OCI-LY1 (cell line): ENCODE results near the gene TRIM22.

Source experiments
- H2AFZ ChIP-seq: fragments of 200-600 bp; sonication (generic), shearing (Covaris generic); 2 replicates; pipeline ENCODE4 v1.6.0; 2014; ENCODE audit warnings: antibody characterized with exemption, mild to moderate bottlenecking, low read length
- H3F3A ChIP-seq: fragments of 200-600 bp; sonication (generic), shearing (Covaris generic); 2 replicates; pipeline ENCODE4 v1.6.0; 2014; ENCODE audit warnings: mild to moderate bottlenecking, antibody characterized with exemption, low read length, moderate library complexity; ENCODE audit not compliant: insufficient read depth
- H3K27ac ChIP-seq: fragments of 200-600 bp; sonication (generic); 2 replicates; pipeline ENCODE4 v1.5.1; 2014; ENCODE audit warnings: low read length, mixed run types, mild to moderate bottlenecking, low read depth; ENCODE audit not compliant: poor library complexity, severe bottlenecking
- H3K27me3 ChIP-seq: fragments of 200-600 bp; sonication (generic); 2 replicates; pipeline ENCODE4 v1.6.0; 2014; ENCODE audit warnings: antibody characterized with exemption, mild to moderate bottlenecking, low read length, moderate library complexity; ENCODE audit not compliant: insufficient read depth
- H3K36me3 ChIP-seq: fragments of 200-600 bp; sonication (generic); 2 replicates; pipeline ENCODE4 v1.6.1; 2014; ENCODE audit warnings: mild to moderate bottlenecking, antibody characterized with exemption, low read length, moderate library complexity, mixed read lengths; ENCODE audit not compliant: insufficient read depth
- H3K4me1 ChIP-seq: fragments of 200-600 bp; sonication (generic); 2 replicates; pipeline ENCODE4 v1.5.1; 2014; ENCODE audit warnings: mild to moderate bottlenecking, low read length, moderate library complexity; ENCODE audit not compliant: insufficient read depth, severe bottlenecking
- H3K4me2 ChIP-seq: fragments of 200-600 bp; sonication (generic), shearing (Covaris generic); 2 replicates; pipeline ENCODE4 v1.6.1; 2014; ENCODE audit warnings: low read length
- H3K4me3 ChIP-seq: fragments of 200-600 bp; sonication (generic); 2 replicates; pipeline ENCODE4 v1.5.1; 2014; ENCODE audit warnings: low read length, low read depth, mild to moderate bottlenecking, mixed read lengths; ENCODE audit not compliant: poor library complexity, severe bottlenecking
- H3K79me2 ChIP-seq: fragments of 200-600 bp; shearing (Covaris generic); 2 replicates; pipeline ENCODE4 v1.6.1; 2016; ENCODE audit warnings: mixed run types, low read length, mixed read lengths; ENCODE audit not compliant: insufficient read depth
- H3K9ac ChIP-seq: fragments of 200-600 bp; sonication (generic), shearing (Covaris generic); 2 replicates; pipeline ENCODE4 v1.6.1; 2014; ENCODE audit warnings: mild to moderate bottlenecking, low read length, mixed read lengths
- H3K9me2 ChIP-seq: fragments of 200-600 bp; sonication (generic), shearing (Covaris generic); 2 replicates; pipeline ENCODE4 v1.6.1; 2014; ENCODE audit warnings: low read depth, mild to moderate bottlenecking, low read length, mixed read lengths
- H3K9me3 ChIP-seq: fragments of 200-600 bp; shearing (Covaris generic); 2 replicates; pipeline ENCODE4 v1.6.1; 2014; ENCODE audit warnings: low read length, mixed read lengths
- H4K20me1 ChIP-seq: fragments of 200-600 bp; sonication (generic), shearing (Covaris generic); 2 replicates; pipeline ENCODE4 v1.6.0; 2016; ENCODE audit warnings: mild to moderate bottlenecking, low read length; ENCODE audit not compliant: insufficient read depth
- EZH2 ChIP-seq: fragments of 200-600 bp; sonication (generic), shearing (Covaris generic); IDR thresholded peaks from 2 replicates; pipeline ENCODE4 v1.8.0; 2017; ENCODE audit warnings: borderline replicate concordance, mixed run types, mild to moderate bottlenecking, antibody characterized with exemption, low read length, moderate library complexity, mixed read lengths
- TF ChIP-seq, protein P1 (sequence below): fragments of 200-600 bp; sonication (generic), shearing (Covaris generic); IDR thresholded peaks from 2 replicates; pipeline ENCODE4 v1.5.1; 2017; ENCODE audit warnings: mild to moderate bottlenecking, antibody characterized with exemption, low read length, moderate library complexity, mixed read lengths

The TRIM22 gene

DNA sequence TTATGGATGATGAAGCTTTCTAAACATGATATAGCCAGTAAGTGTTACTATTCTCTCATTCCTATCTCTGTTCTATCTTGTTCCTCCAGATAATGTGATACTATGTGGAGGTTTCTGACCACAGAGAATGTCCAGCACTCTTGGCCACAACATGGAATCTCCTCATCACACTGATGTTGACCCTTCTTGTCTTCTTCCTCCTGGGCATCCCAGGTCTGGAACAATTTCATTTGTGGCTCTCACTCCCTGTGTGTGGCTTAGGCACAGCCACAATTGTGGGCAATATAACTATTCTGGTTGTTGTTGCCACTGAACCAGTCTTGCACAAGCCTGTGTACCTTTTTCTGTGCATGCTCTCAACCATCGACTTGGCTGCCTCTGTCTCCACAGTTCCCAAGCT lies 36.8 kb downstream of the TRIM22 start:
- Histone ChIP-seq H3F3A (no peaks in the 10 kb centered on the region), H3K27me3 (no peaks in the 10 kb centered on the region), H3K4me3 (no peak overlapping the region), H2AFZ (no peak overlapping the region), H3K9me3 (no peaks in the 10 kb centered on the region), H3K9me2 (no peaks in the 10 kb centered on the region), H3K79me2 (no peaks in the 10 kb centered on the region), H3K9ac (no peak overlapping the region), H3K4me2 (no peak overlapping the region), H4K20me1 (no peaks in the 10 kb centered on the region), H3K27ac (no peak overlapping the region), H3K36me3 (no peaks in the 10 kb centered on the region), H3K4me1 (no peaks in the 10 kb centered on the region)
- no peak for TF ChIP-seq EZH2

DNA sequence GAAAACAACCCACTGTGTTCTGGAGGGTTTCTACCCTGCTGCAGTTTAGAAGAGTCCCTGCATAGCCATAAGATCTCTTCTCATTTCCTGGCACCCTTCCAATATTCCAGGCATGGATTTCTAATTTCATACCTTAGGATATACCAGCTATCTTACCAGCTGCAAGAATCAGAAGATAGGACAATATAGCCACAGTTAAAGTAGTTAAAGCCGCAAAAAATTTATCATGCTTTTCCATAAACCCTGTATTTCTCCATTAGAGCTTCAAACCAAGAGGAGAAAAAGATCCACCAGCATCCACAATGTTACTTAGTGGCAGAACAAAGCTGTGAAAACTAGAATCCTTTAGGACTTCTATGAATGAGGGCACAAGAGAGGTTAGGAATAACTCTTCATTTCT lies 38.1 kb downstream of the TRIM22 start:
- no peak overlapping the region for H3K4me2 ChIP-seq
- no peaks in the 10 kb centered on the region for H3K27me3 ChIP-seq
- no peak overlapping the region for H3K27ac ChIP-seq
- no peaks in the 10 kb centered on the region for H3K4me1 ChIP-seq
- TF ChIP-seq, protein P1, sequence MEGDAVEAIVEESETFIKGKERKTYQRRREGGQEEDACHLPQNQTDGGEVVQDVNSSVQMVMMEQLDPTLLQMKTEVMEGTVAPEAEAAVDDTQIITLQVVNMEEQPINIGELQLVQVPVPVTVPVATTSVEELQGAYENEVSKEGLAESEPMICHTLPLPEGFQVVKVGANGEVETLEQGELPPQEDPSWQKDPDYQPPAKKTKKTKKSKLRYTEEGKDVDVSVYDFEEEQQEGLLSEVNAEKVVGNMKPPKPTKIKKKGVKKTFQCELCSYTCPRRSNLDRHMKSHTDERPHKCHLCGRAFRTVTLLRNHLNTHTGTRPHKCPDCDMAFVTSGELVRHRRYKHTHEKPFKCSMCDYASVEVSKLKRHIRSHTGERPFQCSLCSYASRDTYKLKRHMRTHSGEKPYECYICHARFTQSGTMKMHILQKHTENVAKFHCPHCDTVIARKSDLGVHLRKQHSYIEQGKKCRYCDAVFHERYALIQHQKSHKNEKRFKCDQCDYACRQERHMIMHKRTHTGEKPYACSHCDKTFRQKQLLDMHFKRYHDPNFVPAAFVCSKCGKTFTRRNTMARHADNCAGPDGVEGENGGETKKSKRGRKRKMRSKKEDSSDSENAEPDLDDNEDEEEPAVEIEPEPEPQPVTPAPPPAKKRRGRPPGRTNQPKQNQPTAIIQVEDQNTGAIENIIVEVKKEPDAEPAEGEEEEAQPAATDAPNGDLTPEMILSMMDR: no peak
- TF ChIP-seq EZH2: no peak
- H2AFZ ChIP-seq: no peak overlapping the region
- no peaks in the 10 kb centered on the region for H3K79me2 ChIP-seq
- H4K20me1 ChIP-seq: no peaks in the 10 kb centered on the region
- H3K9me3 ChIP-seq: no peaks in the 10 kb centered on the region
- no peaks in the 10 kb centered on the region for H3K36me3 ChIP-seq
- H3F3A ChIP-seq: no peaks in the 10 kb centered on the region
- H3K4me3 ChIP-seq: no peak overlapping the region
- no peak overlapping the region for H3K9ac ChIP-seq
- no peaks in the 10 kb centered on the region for H3K9me2 ChIP-seq

DNA sequence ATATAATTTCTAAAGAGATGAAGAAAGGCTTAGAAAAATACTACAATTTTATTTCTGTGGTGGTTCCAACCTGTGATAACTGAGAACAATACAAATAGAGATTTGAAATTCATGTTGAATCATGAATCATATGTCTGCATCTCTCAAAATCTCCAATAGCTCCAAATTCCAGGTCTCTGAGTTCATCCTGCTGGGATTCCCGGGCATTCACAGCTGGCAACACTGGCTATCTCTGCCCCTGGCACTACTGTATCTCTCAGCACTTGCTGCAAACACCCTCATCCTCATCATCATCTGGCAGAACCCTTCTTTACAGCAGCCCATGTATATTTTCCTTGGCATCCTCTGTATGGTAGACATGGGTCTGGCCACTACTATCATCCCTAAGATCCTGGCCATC lies 46.8 kb downstream of the TRIM22 start, which contains the start of gene OR56B1:
TSS of gene OR56B1 (plus strand) at position 53 of the 400 bp plus-strand sequence. CDS start at position 122, 69 bp downstream.
- no peaks in the 10 kb centered on the region for H3K4me1 ChIP-seq
- H3K36me3 ChIP-seq: no peaks in the 10 kb centered on the region
- no peaks in the 10 kb centered on the region for H3K79me2 ChIP-seq
- no peak for TF ChIP-seq EZH2
- TF ChIP-seq, protein P1: no peak
- no peak within 1 kb of the TSS for H3K9ac ChIP-seq
- H3K27ac ChIP-seq: no peak within 1 kb of the TSS
- no peak within 1 kb of the TSS for H2AFZ ChIP-seq
- H3K9me2 ChIP-seq: no peaks in the 10 kb centered on the region
- H3F3A ChIP-seq: no peaks in the 10 kb centered on the region
- no peak within 1 kb of the TSS for H3K4me2 ChIP-seq
- no peak within 1 kb of the TSS for H3K4me3 ChIP-seq
- no peaks in the 10 kb centered on the region for H3K9me3 ChIP-seq
- H3K27me3 ChIP-seq: no peaks in the 10 kb centered on the region
- no peaks in the 10 kb centered on the region for H4K20me1 ChIP-seq

DNA sequence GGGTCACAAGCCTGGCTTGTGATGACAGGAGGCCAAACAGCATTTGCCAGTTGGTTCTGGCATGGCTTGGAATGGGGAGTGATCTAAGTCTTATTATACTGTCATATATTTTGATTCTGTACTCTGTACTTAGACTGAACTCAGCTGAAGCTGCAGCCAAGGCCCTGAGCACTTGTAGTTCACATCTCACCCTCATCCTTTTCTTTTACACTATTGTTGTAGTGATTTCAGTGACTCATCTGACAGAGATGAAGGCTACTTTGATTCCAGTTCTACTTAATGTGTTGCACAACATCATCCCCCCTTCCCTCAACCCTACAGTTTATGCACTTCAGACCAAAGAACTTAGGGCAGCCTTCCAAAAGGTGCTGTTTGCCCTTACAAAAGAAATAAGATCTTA lies 47.5 kb downstream of the TRIM22 start:
- H3K36me3 ChIP-seq: no peaks in the 10 kb centered on the region
- H3K4me3 ChIP-seq: no peak overlapping the region
- TF ChIP-seq, protein P1: no peak
- no peak for TF ChIP-seq EZH2
- H3K27me3 ChIP-seq: no peaks in the 10 kb centered on the region
- no peaks in the 10 kb centered on the region for H3F3A ChIP-seq
- H3K27ac ChIP-seq: no peak overlapping the region
- H3K9ac ChIP-seq: no peak overlapping the region
- H3K4me2 ChIP-seq: no peak overlapping the region
- no peaks in the 10 kb centered on the region for H3K4me1 ChIP-seq
- H3K79me2 ChIP-seq: no peaks in the 10 kb centered on the region
- no peaks in the 10 kb centered on the region for H4K20me1 ChIP-seq
- no peaks in the 10 kb centered on the region for H3K9me3 ChIP-seq
- no peaks in the 10 kb centered on the region for H3K9me2 ChIP-seq
- H2AFZ ChIP-seq: no peak overlapping the region
